ENCODE measurements around the gene TIAM1.

Gene TIAM1

GRCh38 chr21:31343680-31344480 lies at the start of gene TIAM1:
TIAM1 (minus strand) TSS chr21:31344261; CDS start chr21:31266972, 77,289 bp downstream.
- DNase-seq (ENCODE audit: low read depth) = no peak

DNA sequence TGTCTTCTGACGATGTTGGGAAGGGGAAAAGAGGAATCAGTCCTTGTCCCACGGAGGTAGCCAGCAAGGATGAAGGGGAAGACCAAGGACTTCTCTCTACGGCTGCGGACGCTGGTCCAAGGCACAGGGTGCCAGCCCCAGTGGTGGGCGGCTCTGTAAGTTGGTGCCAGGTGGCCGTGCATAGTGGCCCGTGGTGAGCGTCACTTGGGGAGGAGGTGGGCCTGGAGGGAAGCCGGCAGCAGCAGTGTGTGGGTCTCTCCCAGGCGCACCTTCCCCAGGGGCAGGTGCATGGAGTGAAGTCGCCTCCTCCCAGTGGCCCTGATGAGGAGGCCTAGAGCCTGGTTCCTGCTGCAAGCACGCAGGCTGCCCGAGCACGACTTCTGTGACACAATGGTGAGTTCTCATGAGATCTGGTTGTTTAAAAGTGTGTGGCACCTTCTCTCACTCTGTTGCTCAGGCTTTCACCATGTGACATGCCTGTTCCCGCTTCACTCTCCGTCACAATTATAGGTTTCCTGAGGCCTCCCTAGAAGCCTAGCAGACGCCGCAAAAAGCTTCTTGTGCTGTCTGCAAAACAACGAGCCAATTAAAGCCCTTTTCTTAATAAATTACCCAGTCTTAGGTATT lies 43.6 kb upstream of the TIAM1 start:
- DNase-seq (ENCODE audit: low read depth) = no peak

DNA sequence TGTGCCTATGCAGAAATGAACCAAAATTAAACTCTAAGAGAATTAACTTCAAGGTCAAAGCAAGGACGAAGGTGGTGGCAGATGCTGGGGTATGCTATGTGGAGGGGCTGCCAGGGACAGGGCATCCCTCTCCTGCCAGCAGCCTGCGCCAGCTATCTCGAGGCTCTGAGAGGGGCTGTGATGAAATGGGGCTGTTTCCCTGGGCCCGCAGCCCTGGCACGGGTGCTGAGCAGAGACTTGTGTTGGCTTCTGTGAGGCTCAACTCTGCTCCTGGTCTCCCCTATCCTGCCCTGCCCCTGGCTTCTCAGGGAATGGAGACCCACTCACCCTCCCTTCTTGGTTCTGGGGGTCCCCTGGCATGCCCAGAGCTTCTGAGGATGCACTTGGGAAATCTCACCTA lies 41.9 kb upstream of the TIAM1 start:
- no peak for DNase-seq (ENCODE audit: low read depth)

- DNase-seq (ENCODE audit: low read depth) = no peak
Measured at GRCh38 chr21:31383770-31384169, 39.7 kb upstream of the TIAM1 start.

DNA sequence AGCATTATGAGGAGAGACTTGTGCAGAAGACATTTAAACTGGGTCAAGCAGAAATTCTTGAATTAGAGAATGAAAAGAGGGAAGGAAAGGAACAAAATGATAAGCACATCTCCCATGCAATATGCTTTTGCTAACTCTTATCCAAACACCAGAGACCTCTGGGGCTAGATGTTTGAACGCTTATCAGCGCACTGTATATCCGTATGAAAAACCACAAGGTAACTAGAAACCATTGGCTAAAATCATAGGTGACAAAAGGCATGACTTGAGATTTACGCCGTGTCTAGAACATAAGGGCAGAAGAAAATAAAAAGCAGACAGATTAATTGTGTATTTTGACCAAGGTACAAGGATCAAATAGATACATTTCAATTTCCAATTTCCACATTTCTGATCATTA lies 38.0 kb upstream of the TIAM1 start:
- DNase-seq (ENCODE audit: low read depth) = no peak

- DNase-seq (ENCODE audit: low read depth) = no peak
Measured at GRCh38 chr21:31376301-31376700, 32.2 kb upstream of the TIAM1 start.

DNA sequence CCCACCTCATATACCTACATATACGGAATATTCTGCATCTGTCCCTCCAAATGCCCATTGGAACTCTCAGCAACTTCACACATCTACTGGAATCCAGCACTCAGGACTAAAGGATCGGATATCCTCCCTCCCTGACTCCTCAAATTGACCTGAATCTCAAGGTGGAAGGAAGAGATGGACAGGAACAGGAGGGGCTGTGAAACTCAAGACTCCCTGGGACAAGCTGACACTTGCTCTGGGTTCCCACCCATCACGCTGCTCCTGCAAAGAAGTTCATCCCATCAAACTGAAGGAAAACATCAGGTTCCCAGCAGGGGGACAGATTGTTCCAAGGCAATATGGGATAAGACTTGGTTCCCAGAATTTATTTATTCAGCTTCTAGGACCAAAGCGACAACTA lies 30.3 kb upstream of the TIAM1 start:
- no peak for DNase-seq (ENCODE audit: low read depth)

DNA sequence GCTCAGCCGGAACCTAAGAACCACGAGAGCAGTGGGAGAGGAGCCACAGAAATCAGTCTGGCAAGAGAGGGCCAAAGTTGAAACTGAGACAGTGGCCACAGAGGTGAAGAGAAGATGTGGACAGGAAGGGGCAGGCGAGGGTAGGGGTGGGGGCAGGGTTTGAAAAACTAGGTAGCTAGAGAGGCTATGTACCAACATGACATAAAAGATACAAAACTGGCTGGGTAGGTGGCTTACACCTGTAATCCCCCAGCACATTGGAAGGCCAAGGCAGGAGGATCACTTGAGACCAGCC lies 28.4 kb upstream of the TIAM1 start:
- DNase-seq (ENCODE audit: low read depth) = no peak

GRCh38 chr21:31371715-31372470 lies 27.8 kb upstream of the TIAM1 start:
- DNase-seq (ENCODE audit: low read depth) = no peak

- no peak for DNase-seq (ENCODE audit: low read depth)
Measured at GRCh38 chr21:31370893-31371544, 27.0 kb upstream of the TIAM1 start.

GRCh38 chr21:31370281-31370892 lies 26.3 kb upstream of the TIAM1 start:
- DNase-seq (ENCODE audit: low read depth) = no peak

- no peak for DNase-seq (ENCODE audit: low read depth)
Measured at GRCh38 chr21:31368361-31368760, 24.3 kb upstream of the TIAM1 start.

GRCh38 chr21:31367801-31368200 lies 23.7 kb upstream of the TIAM1 start:
- no peak for DNase-seq (ENCODE audit: low read depth)

DNA sequence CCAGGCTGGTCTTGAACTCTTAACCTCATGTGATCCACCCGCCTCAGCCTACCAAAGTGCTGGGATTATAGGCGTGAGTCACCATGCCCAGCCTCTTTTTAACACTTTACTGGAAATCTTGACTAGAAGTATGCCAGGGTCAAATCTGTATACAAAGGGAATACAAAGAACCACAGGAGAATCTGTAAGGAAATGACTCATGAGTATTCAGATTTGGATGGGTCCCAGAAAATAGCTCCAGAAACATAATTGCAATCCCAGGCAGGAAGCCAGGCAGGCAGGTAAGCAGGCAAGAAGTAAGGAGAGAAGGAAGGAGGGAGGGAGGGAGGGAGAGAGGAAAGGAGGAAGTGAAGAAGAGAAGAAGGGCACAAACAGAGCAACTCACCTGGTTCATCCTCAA lies 22.8 kb upstream of the TIAM1 start:
- DNase-seq (ENCODE audit: low read depth) = no peak

GRCh38 chr21:31364253-31364945 lies 20.3 kb upstream of the TIAM1 start:
- no peak for DNase-seq (ENCODE audit: low read depth)

DNA sequence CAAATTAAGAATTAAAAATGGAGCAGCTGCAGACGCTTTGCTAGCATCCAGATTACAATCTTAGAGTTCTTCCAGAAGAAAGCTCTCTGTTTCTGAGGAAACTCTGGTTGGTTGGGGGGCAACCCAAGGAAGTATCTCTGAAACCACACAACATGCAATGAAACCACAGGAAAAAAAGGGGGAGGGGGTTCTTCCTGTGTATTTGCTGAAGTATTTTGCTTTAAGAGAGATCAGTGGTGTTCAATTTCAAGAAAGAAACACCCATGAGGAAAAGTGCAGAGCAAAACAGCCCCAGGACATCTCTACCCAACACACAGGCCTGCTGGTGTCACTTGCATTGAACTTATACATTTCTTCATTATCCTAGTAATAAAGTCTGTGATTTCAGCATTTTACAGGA lies 19.7 kb upstream of the TIAM1 start:
- DNase-seq (ENCODE audit: low read depth) = no peak

DNA sequence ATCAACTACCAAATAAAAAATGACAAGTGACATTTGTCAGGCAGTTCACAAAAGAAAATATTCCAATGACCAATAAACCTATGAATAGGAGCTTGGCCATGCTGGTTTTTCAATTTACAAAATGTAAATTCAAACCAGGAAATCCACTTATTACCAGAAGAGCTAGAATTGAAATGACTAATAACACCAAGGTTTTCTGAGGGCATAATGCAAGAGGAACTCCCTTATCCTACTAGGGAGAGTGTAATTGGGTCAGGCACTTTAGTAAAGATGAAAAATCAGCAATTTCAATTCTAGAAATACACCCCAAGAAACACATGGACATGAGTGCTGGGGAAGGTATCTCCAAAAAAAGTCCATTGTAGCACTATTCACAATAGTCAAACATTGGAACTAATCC lies 16.7 kb upstream of the TIAM1 start:
- DNase-seq (ENCODE audit: low read depth) = no peak

DNA sequence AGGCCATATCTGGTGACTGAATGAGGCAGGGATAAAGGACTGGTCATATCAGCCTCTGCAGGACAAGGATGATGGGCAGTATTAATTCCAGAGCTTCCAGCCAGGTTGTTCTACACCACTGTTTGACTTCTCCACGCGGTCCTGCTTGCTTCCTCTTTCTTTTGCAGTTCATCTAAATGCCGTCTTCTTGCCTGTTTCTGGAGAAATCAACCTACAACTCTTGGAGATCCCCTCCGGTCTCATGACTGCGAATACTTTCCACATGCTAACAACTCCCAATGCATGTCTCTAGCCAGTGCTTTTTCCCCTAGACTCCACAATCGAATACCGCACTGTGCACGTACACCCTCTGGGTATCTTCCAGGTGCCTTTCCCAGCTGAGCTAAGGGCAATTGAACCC lies 14.1 kb upstream of the TIAM1 start:
- no peak for DNase-seq (ENCODE audit: low read depth)

DNA sequence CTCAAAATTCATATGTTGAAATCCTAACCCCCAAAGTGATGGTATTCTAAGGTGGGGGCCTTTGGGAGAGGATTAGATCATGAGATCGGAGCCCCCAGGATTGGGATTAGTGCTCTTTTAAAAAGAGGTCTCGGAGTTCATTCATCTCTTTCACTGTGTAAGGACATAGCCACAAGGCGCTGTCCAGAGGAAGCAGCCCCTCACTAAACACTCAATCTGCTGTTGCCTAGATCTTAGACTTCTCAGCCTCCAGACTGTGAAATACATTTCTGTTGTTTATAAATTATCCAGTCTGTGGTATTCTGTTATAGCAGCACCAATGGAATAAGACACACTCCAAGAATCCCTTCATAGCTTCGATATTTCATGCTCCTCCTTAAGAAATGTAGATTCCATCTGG lies 12.4 kb upstream of the TIAM1 start:
- no peak for DNase-seq (ENCODE audit: low read depth)

DNA sequence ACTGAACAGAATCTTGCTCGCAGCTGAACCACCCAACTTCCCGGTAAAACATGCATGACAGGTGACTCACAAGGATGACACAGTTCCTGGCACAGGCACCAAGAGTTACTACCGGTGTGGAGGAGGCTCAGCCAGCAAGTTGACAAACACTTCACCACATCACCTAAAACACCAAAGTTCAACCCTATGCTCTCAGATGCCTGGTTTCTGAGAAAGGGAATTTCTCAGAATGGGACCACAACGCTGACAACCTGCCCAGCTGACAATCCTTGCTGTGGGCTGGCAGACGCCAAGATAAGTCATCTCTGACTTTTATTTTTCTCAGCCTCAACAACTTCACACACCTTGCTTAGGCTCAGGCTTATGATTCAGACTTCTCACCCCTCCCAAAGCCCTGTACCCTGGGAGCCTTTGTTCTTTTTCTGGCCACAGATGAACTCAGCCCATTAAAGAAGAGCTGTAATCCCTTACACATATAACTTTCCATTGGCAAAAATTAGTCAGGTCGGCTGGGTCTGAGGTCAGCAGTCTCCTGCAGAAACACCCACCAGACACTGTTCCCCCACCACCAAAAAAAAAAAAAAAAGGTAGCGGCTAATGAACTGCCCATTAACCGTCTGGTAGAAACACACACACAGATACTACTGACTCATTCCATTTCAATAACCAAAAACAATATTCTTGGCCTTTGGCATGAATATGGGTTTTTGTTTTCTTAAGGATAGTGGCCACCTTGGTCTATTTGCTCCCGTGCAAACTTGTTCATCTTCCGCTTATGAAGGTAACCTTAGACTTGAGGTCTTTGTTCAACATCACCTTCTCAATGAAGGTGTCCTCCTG lies 10.8 kb upstream of the TIAM1 start:
- peak; percentile 53 for DNase-seq (ENCODE audit: low read depth)

DNA sequence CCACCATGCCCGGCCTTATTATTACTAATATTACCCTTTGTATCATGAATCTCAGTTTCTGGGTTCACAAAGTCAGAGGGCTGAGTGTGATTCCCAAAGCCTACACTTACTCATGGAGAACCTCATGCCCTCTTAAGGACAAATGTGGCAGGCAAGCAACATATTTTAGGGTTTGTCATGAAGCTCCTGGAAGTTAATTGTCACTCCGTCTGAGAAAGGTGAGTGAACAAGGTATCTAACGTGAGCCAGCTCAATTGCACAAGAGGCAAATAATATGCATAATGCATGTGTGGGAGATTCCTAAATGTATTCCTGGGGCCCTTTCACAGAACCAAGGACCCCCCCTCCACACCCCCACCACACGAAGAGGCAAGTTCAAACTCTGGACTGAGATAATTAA lies 10.1 kb upstream of the TIAM1 start:
- no peak for DNase-seq (ENCODE audit: low read depth)
